Psoas muscle (tissue), 8 donors: ENCODE measurements around the gene FMNL2. TPM values are rescaled to one million over a fixed set of nuclear protein-coding genes. Genes with fewer than 3 reads are reported as not detected.

ENCODE experiments used
- ATAC-seq, 4 donors: fragments of 200-7000 bp; cut with Tn5 transposase; one replicate each; pipeline ENCODE4 v1.9.1; 2020; ENCODE audit warnings: moderate library complexity in 3 of 4, mild to moderate bottlenecking in 2 of 4
- DNase-seq, 2 donors: peaks; one replicate each; pipeline ENCODE4 v3.0.0-alpha.2; 2020
- H3K27ac ChIP-seq: fragments of 200-600 bp; one replicate; pipeline ENCODE4 v1.8.0; 2022
- H3K27me3 ChIP-seq, 3 donors: fragments of 200-600 bp in 1 of 3; one replicate each; pipeline versions ENCODE4 v1.6.1 to v1.8.0; 2013 to 2022; ENCODE audit warnings: low read length in 2 of 3, mild to moderate bottlenecking in 2 of 3, moderate library complexity in 1 of 3; ENCODE audit not compliant: insufficient read depth in 3 of 3
- H3K36me3 ChIP-seq, 2 donors: fragments of 200-600 bp in 1 of 2; one replicate each; pipeline versions ENCODE4 v1.6.1 to v1.8.0; 2013 to 2022; ENCODE audit warnings: low read depth in 1 of 2, mild to moderate bottlenecking in 1 of 2, moderate library complexity in 1 of 2; ENCODE audit not compliant: insufficient read depth in 1 of 2
- H3K4me1 ChIP-seq: fragments of 200-600 bp; one replicate; pipeline ENCODE4 v1.8.0; 2022
- H3K4me3 ChIP-seq: fragments of 200-600 bp; one replicate; pipeline ENCODE4 v1.8.0; 2022; ENCODE audit warnings: mild to moderate bottlenecking
- H3K9me3 ChIP-seq: fragments of 200-600 bp; one replicate; pipeline ENCODE4 v1.8.0; 2022
- WGBS, 3 donors: extraction: QIAGEN DNeasy Blood & Tissue Kit; methylation state at CpG; one replicate each; pipeline versions ENCODE4 v1.1.6 to v1.1.7; 2013; 5-methylcytosine and 5-hydroxymethylcytosine counted together
- intact Hi-C, 2 donors: fragments of 100-400 bp; cut with DNase I; formaldehyde crosslinking; loops; one replicate each; pipeline versions ENCODE4 v1.11.0 to v1.14.2; 2022
- polyA plus RNA-seq, 3 donors: library from polyadenylated mRNA; stranded (reverse); fragments of 200-250 nt; gene quantifications; one replicate each; pipeline ENCODE4 v1.2.3, GENCODE V29; 2013
- total RNA-seq, 4 donors: library from RNA; stranded (reverse); fragmentation: NEBNext Ultra II Directional in 2 of 4; extraction: Animal tissue kit (Norgen Biotek cat#: 25700) in 2 of 4; gene quantifications; one replicate each; pipeline versions ENCODE4 v1.2.1 to v1.2.4, GENCODE V29; 2021 to 2023
- TF ChIP-seq, protein P1 (sequence below): fragments of 200-600 bp; IDR thresholded peaks from one replicate; pipeline ENCODE4 v1.8.0; 2022; ENCODE audit warnings: antibody characterized with exemption
- donor health status: healthy with polysubstance abuse.
- donor health status: DM: no; HTN: no; CAD: no; lungs with moderate emphysema.
- donor health status: Bipolar disorder and iron deficiency.
- donor health status: healthy.
- donor health status: DM: yes; HTN: yes; CAD: no.
- donor health status: DM: no; HTN: no; CAD: no.
- donor health status: DM: no; HTN: no; CAD: no.
- donor health status: DM: yes; HTN: yes; CAD: no.

The FMNL2 gene
- total and polyA plus RNA-seq, 7 donors = 6.6 to 18.2 (median 11.0) TPM

DNA sequence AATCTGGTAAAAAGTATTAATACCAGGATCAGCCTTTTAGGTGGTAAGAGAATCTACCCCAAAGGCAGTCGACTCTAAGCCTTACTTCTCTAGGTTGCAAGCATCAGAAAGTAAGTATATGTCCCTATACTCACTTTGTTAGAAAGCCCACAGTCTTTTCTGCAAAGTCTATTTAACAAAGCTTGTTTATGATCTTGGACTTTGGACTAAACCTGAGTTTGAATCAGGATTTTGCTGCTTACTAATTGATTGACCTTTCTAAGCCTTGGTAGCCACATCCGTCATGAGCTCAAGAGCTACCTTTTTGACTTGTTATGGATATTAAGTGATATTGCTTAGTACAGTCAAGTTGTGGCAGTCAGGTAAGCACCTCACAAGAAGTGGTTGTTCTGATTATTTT lies 18.4 kb downstream of the FMNL2 start:
- DNase-seq (no peak), ATAC-seq (no peak)
- TF ChIP-seq, protein P1, sequence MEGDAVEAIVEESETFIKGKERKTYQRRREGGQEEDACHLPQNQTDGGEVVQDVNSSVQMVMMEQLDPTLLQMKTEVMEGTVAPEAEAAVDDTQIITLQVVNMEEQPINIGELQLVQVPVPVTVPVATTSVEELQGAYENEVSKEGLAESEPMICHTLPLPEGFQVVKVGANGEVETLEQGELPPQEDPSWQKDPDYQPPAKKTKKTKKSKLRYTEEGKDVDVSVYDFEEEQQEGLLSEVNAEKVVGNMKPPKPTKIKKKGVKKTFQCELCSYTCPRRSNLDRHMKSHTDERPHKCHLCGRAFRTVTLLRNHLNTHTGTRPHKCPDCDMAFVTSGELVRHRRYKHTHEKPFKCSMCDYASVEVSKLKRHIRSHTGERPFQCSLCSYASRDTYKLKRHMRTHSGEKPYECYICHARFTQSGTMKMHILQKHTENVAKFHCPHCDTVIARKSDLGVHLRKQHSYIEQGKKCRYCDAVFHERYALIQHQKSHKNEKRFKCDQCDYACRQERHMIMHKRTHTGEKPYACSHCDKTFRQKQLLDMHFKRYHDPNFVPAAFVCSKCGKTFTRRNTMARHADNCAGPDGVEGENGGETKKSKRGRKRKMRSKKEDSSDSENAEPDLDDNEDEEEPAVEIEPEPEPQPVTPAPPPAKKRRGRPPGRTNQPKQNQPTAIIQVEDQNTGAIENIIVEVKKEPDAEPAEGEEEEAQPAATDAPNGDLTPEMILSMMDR = no peak
- 96 to 98% (median 97%) methylated on average over 2 of the region's 2 CpGs for WGBS, 3 donors
- no peaks in the 10 kb centered on the region for H3K9me3 ChIP-seq
- H3K4me3 ChIP-seq = no peak overlapping the region
- no peak overlapping the region for H3K27ac ChIP-seq
- intact Hi-C loops = no loop called here
- peaks cover 20% of the 10 kb centered on the region for H3K4me1 ChIP-seq
- peaks cover 0 to 3% of the 10 kb centered on the region in 2 donors for H3K36me3 ChIP-seq
- H3K27me3 ChIP-seq = no peaks in the 10 kb centered on the region

DNA sequence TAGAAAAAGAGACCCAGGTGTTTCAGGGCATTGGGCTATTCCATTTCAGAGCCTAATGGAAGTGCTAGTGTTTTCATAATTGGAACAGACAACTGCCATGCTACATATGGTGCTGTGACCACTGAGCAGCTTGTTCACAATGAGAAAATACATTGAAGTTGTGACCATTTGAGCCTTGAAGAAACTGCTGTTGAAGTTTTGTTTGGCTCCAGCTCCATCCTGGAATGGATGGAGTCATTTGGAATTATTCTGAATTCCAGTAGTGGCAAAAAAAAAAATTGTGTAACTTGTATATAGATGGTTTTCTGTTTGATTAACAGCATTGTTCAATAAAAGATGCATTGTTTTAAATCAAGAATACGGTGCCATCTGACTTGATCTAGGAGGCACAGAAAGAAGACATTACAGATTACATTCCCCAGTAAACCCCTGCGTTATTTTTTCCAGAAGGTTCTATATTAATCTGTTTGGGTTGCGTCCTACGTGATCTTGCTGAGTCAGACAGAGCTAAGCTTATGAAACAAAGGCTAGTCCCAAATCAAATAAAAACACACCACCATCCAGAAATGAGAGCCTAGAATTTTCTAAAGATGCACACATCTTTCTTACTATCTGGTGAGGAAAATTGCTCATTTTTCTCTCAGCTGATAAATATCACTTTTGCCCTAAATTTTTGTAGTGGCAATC lies 19.2 kb downstream of the FMNL2 start:
- H3K27me3 ChIP-seq = no peaks in the 10 kb centered on the region
- intact Hi-C loops = no loop called here
- 60 to 68% (median 61%) methylated on average over 4 of the region's 4 CpGs for WGBS, 3 donors

DNA sequence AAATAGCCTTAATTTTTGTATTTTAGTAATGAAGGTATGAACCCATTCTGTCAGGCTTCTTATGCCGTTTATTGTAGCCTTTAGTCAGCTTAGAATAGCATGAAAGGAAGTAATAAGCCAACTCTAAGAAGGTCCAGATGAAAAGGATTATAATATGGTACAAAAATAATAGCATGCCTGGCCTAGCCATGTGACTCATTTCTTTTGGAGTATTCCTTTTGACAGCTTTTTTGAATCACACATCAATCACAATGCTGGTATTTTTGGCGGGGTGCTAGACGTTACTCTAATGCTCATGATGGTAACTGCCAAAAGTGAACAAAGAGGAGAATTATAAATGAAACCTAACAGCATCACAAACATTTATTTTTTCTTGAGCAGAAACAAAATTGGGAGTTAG lies 19.9 kb downstream of the FMNL2 start:
- no peak overlapping the region for H3K27ac ChIP-seq
- DNase-seq (no peak), ATAC-seq (peak in 2 of 4 donors; percentile 30 to 50)
- peaks cover 15% of the 10 kb centered on the region for H3K4me1 ChIP-seq
- no peaks in the 10 kb centered on the region for H3K27me3 ChIP-seq
- TF ChIP-seq, protein P1 = no peak
- 3 to 25% (median 17%) methylated on average over 3 of the region's 3 CpGs for WGBS, 3 donors
- H3K4me3 ChIP-seq = no peak overlapping the region
- H3K9me3 ChIP-seq = no peaks in the 10 kb centered on the region
- peaks cover 0 to 3% of the 10 kb centered on the region in 2 donors for H3K36me3 ChIP-seq
- intact Hi-C loops = no loop called here

More for the DNA sequence above, 19.2 kb downstream of the FMNL2 start:
- DNase-seq (no peak), ATAC-seq (no peak)
- no peak overlapping the region for H3K4me3 ChIP-seq
- H3K9me3 ChIP-seq = no peaks in the 10 kb centered on the region
- H3K27ac ChIP-seq = no peak overlapping the region
- H3K36me3 ChIP-seq = peaks cover 0 to 3% of the 10 kb centered on the region in 2 donors
- TF ChIP-seq, protein P1 = no peak
- peaks cover 19% of the 10 kb centered on the region for H3K4me1 ChIP-seq

DNA sequence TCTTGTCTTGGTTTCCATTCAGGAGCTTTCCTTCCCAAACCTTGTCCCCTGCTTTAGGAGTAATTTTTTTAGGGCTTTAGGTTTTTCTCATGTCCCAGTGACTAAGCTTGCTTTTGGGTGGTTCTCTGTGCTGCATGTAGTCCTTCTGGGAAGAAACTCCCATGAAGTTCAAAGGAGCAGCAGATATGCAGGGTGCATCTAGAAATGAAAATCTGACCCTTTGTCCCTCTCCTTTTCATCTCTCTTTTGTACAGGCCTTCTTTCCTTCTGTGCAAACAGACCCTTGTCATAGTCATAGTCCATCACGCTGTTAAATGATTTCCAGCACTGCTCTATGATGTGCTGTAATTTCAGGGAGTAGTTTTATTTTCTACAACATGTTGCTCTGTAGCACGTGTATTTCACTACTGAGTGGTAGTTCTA lies 20.4 kb downstream of the FMNL2 start:
- peaks cover 15% of the 10 kb centered on the region for H3K4me1 ChIP-seq
- H3K27me3 ChIP-seq = no peaks in the 10 kb centered on the region
- ATAC-seq (no peak), DNase-seq (no peak)
- TF ChIP-seq, protein P1 = no peak
- no peak overlapping the region for H3K27ac ChIP-seq
- H3K4me3 ChIP-seq = no peak overlapping the region
- intact Hi-C loops = no loop called here
- WGBS, 3 donors = 61 to 77% (median 75%) methylated on average over 2 of the region's 2 CpGs
- no peaks in the 10 kb centered on the region for H3K9me3 ChIP-seq
- peaks cover 0 to 3% of the 10 kb centered on the region in 2 donors for H3K36me3 ChIP-seq
